Mammary epithelial cell (primary cell): ENCODE measurements around the gene LZTS3.

Experiments used
- EZH2 ChIP-seq: IDR thresholded peaks from 2 replicates; pipeline ENCODE4 v1.6.1; 2012; ENCODE audit warnings: low read length, inconsistent platforms, borderline replicate concordance
- TF ChIP-seq, protein P1 (sequence below), 2 donors: IDR thresholded peaks in 1 of 2; conservative IDR thresholded peaks in 1 of 2; 2 replicates each; pipeline ENCODE4 v1.5.1; 2011 to 2012; ENCODE audit warnings: inconsistent platforms in 2 of 2, low read length in 2 of 2, mild to moderate bottlenecking in 2 of 2, control low read depth in 1 of 2, low read depth in 1 of 2; ENCODE audit not compliant: insufficient read depth in 1 of 2; ENCODE audit errors: extremely low read depth in 1 of 2

DNA sequence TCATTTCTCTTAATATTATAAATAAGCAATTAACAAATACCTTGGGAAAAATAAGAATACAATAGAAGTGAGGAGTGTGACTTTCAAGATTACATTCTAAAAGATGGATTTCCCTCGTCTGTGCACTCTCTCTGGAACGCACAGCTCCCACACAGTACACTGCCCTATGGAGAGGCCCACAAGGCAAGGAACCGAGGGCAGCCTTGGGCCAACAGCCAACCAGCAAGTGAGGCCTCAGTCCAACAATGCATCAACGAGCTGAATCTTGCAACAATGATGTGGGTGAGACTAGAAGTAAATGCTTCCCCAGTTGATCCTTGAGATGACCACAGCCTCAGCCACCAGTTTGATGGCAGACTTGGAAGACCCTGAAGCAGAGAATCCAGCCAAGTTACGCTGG, 54.3 kb downstream of the LZTS3 start:
- TF ChIP-seq, protein P1, sequence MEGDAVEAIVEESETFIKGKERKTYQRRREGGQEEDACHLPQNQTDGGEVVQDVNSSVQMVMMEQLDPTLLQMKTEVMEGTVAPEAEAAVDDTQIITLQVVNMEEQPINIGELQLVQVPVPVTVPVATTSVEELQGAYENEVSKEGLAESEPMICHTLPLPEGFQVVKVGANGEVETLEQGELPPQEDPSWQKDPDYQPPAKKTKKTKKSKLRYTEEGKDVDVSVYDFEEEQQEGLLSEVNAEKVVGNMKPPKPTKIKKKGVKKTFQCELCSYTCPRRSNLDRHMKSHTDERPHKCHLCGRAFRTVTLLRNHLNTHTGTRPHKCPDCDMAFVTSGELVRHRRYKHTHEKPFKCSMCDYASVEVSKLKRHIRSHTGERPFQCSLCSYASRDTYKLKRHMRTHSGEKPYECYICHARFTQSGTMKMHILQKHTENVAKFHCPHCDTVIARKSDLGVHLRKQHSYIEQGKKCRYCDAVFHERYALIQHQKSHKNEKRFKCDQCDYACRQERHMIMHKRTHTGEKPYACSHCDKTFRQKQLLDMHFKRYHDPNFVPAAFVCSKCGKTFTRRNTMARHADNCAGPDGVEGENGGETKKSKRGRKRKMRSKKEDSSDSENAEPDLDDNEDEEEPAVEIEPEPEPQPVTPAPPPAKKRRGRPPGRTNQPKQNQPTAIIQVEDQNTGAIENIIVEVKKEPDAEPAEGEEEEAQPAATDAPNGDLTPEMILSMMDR (conservative IDR thresholded peaks at IDR 0.05 in 1 of 2, IDR thresholded peaks at IDR 0.05 in 1 of 2; ENCODE audit: extremely low read depth in 1 of 2, insufficient read depth in 1 of 2, low read depth in 1 of 2, low read length in 2 of 2), result no peak
- no peak for TF ChIP-seq EZH2
